Muscle of arm (tissue), 12 donors: ENCODE results near the gene GRP. TPM values are rescaled to one million over a fixed set of nuclear protein-coding genes. Genes with fewer than 3 reads are reported as not detected.

ENCODE experiments used
- polyA plus RNA-seq, 12 donors: library from polyadenylated mRNA; unstranded; fragments of 120-200 nt; gene quantifications; one replicate each; pipeline ENCODE4 v1.2.1, GENCODE V29; 2013; ENCODE audit not compliant: insufficient read length in 12 of 12

GRP gene
- polyA plus RNA-seq, 12 donors: 0.67 to 28.9 (median 3.4) TPM; not detected in 8

Other genes with a start within 250 kb of the GRP start
- gene SEC11C, start 80.3 kb upstream of the GRP start, polyA plus RNA-seq: 10 to 100 TPM in 6 of 12 donors, 1 to 10 TPM in 5, not detected in 1; 5.8 to 31.7 (median 10.5) TPM
- under 1 TPM in 1 of 12 donors, not detected in 11; 0.21 TPM for gene RAX, start 53.3 kb downstream of the GRP start, polyA plus RNA-seq
- gene CPLX4, start 98.5 kb downstream of the GRP start, polyA plus RNA-seq: not detected
- 10 to 100 TPM in 11 of 12 donors, not detected in 1; 57.4 to 98.4 (median 82.1) TPM for gene LMAN1, start 139.1 kb downstream of the GRP start, polyA plus RNA-seq